ENCODE data around the gene DCDC2C. TPM values are rescaled to one million over a fixed set of nuclear protein-coding genes. Genes with fewer than 3 reads are reported as not detected.

The DCDC2C gene
- total and polyA plus RNA-seq, 2 of the 4 experiments (the other 2 are of a cell fraction) = not detected

- Histone ChIP-seq H3K14ac (replicated peaks; ENCODE audit: low read depth, low read length) (no peak overlapping the region), H3K18ac (ENCODE audit: low read depth, low read length) (no peak overlapping the region), H3K4ac (ENCODE audit: low read depth, low read length) (no peak overlapping the region), H3K4me1 (ENCODE audit: control insufficient read depth, insufficient read depth, low read length) (no peaks in the 10 kb centered on the region), H4K91ac (ENCODE audit: insufficient read depth, low read depth, low read length) (no peak overlapping the region), H3K27me3 (ENCODE audit: control insufficient read depth, insufficient read depth, low read length) (no peaks in the 10 kb centered on the region), H4K20me1 (ENCODE audit: insufficient read depth, low read length) (no peaks in the 10 kb centered on the region), H3K9ac (ENCODE audit: low read depth, low read length) (no peak overlapping the region), H2AK9ac (replicated peaks; ENCODE audit: low read depth, low read length, poor library complexity) (no peak overlapping the region), H2BK5ac (ENCODE audit: low read depth, low read length, poor library complexity, severe bottlenecking) (no peak overlapping the region), H2BK120ac (ENCODE audit: low read depth, low read length) (no peak overlapping the region), H4K5ac (ENCODE audit: low read depth, low read length) (no peak overlapping the region), H2AK5ac (ENCODE audit: low read depth, low read length) (no peak overlapping the region), H3K27ac (ENCODE audit: insufficient read depth, low read length) (no peak overlapping the region), H3K9me1 (ENCODE audit: insufficient read depth, low read length) (no peaks in the 10 kb centered on the region), H2BK20ac (ENCODE audit: low read depth, low read length) (no peak overlapping the region), H3K4me2 (ENCODE audit: low read depth, low read length) (no peak overlapping the region), H2AFZ (replicated peaks; ENCODE audit: low read length, poor library complexity) (no peak overlapping the region), H3K9me3 (ENCODE audit: control insufficient read depth, insufficient read depth, low read length) (no peaks in the 10 kb centered on the region), H3K23ac (ENCODE audit: low read depth, low read length) (no peak overlapping the region), H3K56ac (ENCODE audit: extremely low read depth, insufficient read depth, low read length) (no peak overlapping the region), H3K36me3 (ENCODE audit: control insufficient read depth, insufficient read depth, low read length) (no peaks in the 10 kb centered on the region), H2BK15ac (ENCODE audit: low read depth, low read length) (no peak overlapping the region), H3K79me1 (ENCODE audit: low read depth in 1 of 2, low read length in 2 of 2) (no peaks in the 10 kb centered on the region), H3K4me3 (ENCODE audit: insufficient read depth, low read depth, low read length) (no peak overlapping the region), H4K8ac (ENCODE audit: low read depth in 2 of 2, low read length in 2 of 2) (no peak overlapping the region)
- no TSS peak for BruUV-seq (replicated peaks)
- dilution Hi-C loops (cut with HindIII; ENCODE audit: low sequenced_read_pairs, unreplicated experiment) = no loop called here
- no CpG with 5 or more reads among the region's 4 CpGs for WGBS, 2 experiments (ENCODE audit: extremely low coverage in 2 of 2, insufficient read length in 1 of 2)
- no peak for TF ChIP-seq MAZ (IDR thresholded peaks at IDR 0.05; ENCODE audit: borderline replicate concordance, low read depth, low read length)
- no peak for TF ChIP-seq BHLHE40 (IDR thresholded peaks at IDR 0.05; ENCODE audit: low read depth, low read length)
- no peak for TF ChIP-seq RCOR1 (IDR thresholded peaks at IDR 0.05; ENCODE audit: insufficient replicate concordance, low read length)
- TF ChIP-seq MAFK (IDR thresholded peaks at IDR 0.05; ENCODE audit: low read depth, low read length) = no peak
- no peak for TF ChIP-seq SMC3 (IDR thresholded peaks at IDR 0.05; ENCODE audit: low read depth, low read length)
- TF ChIP-seq NFE2L2 (IDR thresholded peaks at IDR 0.05; ENCODE audit: low read depth, low read length) = no peak
- no peak for TF ChIP-seq CEBPB (IDR thresholded peaks at IDR 0.05; ENCODE audit: low read depth, low read length)
- no peak for TF ChIP-seq FOS (IDR thresholded peaks at IDR 0.05; ENCODE audit: low read depth, low read length)
- TF ChIP-seq CHD1 (IDR thresholded peaks at IDR 0.05; ENCODE audit: low read depth, low read length) = no peak
- TF ChIP-seq ELK1 (IDR thresholded peaks at IDR 0.05; ENCODE audit: borderline replicate concordance, low read depth, low read length) = no peak
- no peak for TF ChIP-seq CTCF (conservative IDR thresholded peaks at IDR 0.05; ENCODE audit: low read depth, low read length)
- POLR2A ChIA-PET (ENCODE audit: unreplicated experiment) = no interaction called here
- CTCF ChIA-PET = no interaction called here
- DNase-seq (no peak), ATAC-seq (ENCODE audit: low read depth) (no peak)
- in situ Hi-C loops (cut with MboI; ENCODE audit: low sequenced_read_pairs) = no loop called here
- intact Hi-C loops (cut with micrococcal nuclease) = no loop called here
Measured at GRCh38 chr2:3857576-3857975, 154.2 kb downstream of the DCDC2C start.
